Measurements from ENCODE around the gene RAPGEF5. TPM values are rescaled to one million over a fixed set of nuclear protein-coding genes. Genes with fewer than 3 reads are reported as not detected.

Gene RAPGEF5
- polyA plus RNA-seq, 2 donors = 6.6 to 6.7 TPM

DNA sequence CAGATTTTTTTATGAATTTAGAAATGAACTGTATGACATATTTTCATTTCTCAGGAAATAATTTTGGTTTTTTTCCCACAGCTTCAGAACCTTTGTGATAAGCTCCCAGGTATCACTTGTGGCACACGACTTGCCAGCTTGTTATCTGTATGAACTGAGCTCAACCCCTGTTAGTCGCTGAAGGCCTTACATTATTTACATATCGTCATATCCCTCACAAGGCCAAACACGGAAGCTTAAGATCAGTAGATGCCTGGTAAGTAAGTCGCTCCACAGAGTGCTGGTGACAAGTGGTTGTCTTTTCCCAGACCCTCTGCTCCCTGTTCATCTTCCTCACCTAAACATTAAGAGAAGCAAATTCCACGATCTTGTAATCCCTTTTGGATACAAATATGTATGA lies 55.2 kb downstream of the RAPGEF5 start:
- Histone ChIP-seq H3K27me3 (ENCODE audit: control insufficient read depth in 1 of 2, insufficient read depth in 2 of 2, low read length in 2 of 2) (no peaks in the 10 kb centered on the region), H3K9me3 (ENCODE audit: control insufficient read depth in 2 of 2, insufficient read depth in 1 of 2, low read depth in 1 of 2, low read length in 1 of 2) (no peaks in the 10 kb centered on the region), H3K27ac (ENCODE audit: low read depth in 2 of 2, low read length in 1 of 2) (no peak overlapping the region), H3K4me3 (ENCODE audit: low read depth in 1 of 2, low read length in 2 of 2) (no peak overlapping the region), H3K36me3 (ENCODE audit: control insufficient read depth in 2 of 2, insufficient read depth in 2 of 2, low read length in 1 of 2) (peaks cover 0 to 2% of the 10 kb centered on the region in 2 donors), H3K4me1 (ENCODE audit: control insufficient read depth in 2 of 2, insufficient read depth in 2 of 2, low read length in 1 of 2) (no peaks in the 10 kb centered on the region)
- WGBS, 2 donors = 68 to 85% methylated on average over 6 of the region's 6 CpGs

GRCh38 chr7:22300839-22301238 lies 56.1 kb downstream of the RAPGEF5 start:
- H3K9me3 ChIP-seq (ENCODE audit: control insufficient read depth in 2 of 2, insufficient read depth in 1 of 2, low read depth in 1 of 2, low read length in 1 of 2) = no peaks in the 10 kb centered on the region
- WGBS, 2 donors = 77 to 92% methylated on average over 4 of the region's 4 CpGs
- no peaks in the 10 kb centered on the region for H3K4me1 ChIP-seq (ENCODE audit: control insufficient read depth in 2 of 2, insufficient read depth in 2 of 2, low read length in 1 of 2)
- peaks cover 0 to 2% of the 10 kb centered on the region in 2 donors for H3K36me3 ChIP-seq (ENCODE audit: control insufficient read depth in 2 of 2, insufficient read depth in 2 of 2, low read length in 1 of 2)
- no peak overlapping the region for H3K27ac ChIP-seq (ENCODE audit: low read depth in 2 of 2, low read length in 1 of 2)
- no peaks in the 10 kb centered on the region for H3K27me3 ChIP-seq (ENCODE audit: control insufficient read depth in 1 of 2, insufficient read depth in 2 of 2, low read length in 2 of 2)
- H3K4me3 ChIP-seq (ENCODE audit: low read depth in 1 of 2, low read length in 2 of 2) = no peak overlapping the region

GRCh38 chr7:22296916-22297315 lies 60.0 kb downstream of the RAPGEF5 start:
- Histone ChIP-seq H3K36me3 (ENCODE audit: control insufficient read depth in 2 of 2, insufficient read depth in 2 of 2, low read length in 1 of 2) (no peaks in the 10 kb centered on the region), H3K4me1 (ENCODE audit: control insufficient read depth in 2 of 2, insufficient read depth in 2 of 2, low read length in 1 of 2) (no peaks in the 10 kb centered on the region), H3K27ac (ENCODE audit: low read depth in 2 of 2, low read length in 1 of 2) (no peak overlapping the region), H3K9me3 (ENCODE audit: control insufficient read depth in 2 of 2, insufficient read depth in 1 of 2, low read depth in 1 of 2, low read length in 1 of 2) (no peaks in the 10 kb centered on the region), H3K27me3 (ENCODE audit: control insufficient read depth in 1 of 2, insufficient read depth in 2 of 2, low read length in 2 of 2) (no peaks in the 10 kb centered on the region), H3K4me3 (ENCODE audit: low read depth in 1 of 2, low read length in 2 of 2) (no peak overlapping the region)

DNA sequence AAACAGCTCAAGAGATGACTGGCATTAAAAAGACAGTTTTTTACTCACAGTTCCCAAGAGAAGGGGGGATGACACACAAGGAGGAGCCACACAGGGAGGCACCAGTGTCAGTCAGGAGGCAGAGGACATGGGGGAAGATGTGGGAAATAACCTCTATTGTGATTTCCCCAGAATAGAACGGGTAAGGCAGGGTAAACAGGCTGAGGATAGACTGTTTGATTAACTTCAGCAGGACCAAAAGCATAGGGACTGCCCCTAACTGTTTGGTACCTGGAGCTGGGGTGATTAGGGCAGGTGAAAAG lies 60.7 kb downstream of the RAPGEF5 start:
- H3K9me3 ChIP-seq (ENCODE audit: control insufficient read depth in 2 of 2, insufficient read depth in 1 of 2, low read depth in 1 of 2, low read length in 1 of 2) = no peaks in the 10 kb centered on the region
- no peak overlapping the region for H3K4me3 ChIP-seq (ENCODE audit: low read depth in 1 of 2, low read length in 2 of 2)
- no peaks in the 10 kb centered on the region for H3K27me3 ChIP-seq (ENCODE audit: control insufficient read depth in 1 of 2, insufficient read depth in 2 of 2, low read length in 2 of 2)
- peak overlapping the region in 1 of 2 donors; percentile 1 for H3K27ac ChIP-seq (ENCODE audit: low read depth in 2 of 2, low read length in 1 of 2)
- 53 to 66% methylated on average over 1 of the region's 1 CpG for WGBS, 2 donors
- no peaks in the 10 kb centered on the region for H3K4me1 ChIP-seq (ENCODE audit: control insufficient read depth in 2 of 2, insufficient read depth in 2 of 2, low read length in 1 of 2)
- no peaks in the 10 kb centered on the region for H3K36me3 ChIP-seq (ENCODE audit: control insufficient read depth in 2 of 2, insufficient read depth in 2 of 2, low read length in 1 of 2)

GRCh38 chr7:22295402-22296264 lies 61.3 kb downstream of the RAPGEF5 start:
- 63 to 64% methylated on average over 4 of the region's 4 CpGs for WGBS, 2 donors

GRCh38 chr7:22292531-22292930 lies 64.4 kb downstream of the RAPGEF5 start:
- Histone ChIP-seq H3K4me3 (ENCODE audit: low read depth in 1 of 2, low read length in 2 of 2) (no peak overlapping the region), H3K27me3 (ENCODE audit: control insufficient read depth in 1 of 2, insufficient read depth in 2 of 2, low read length in 2 of 2) (no peaks in the 10 kb centered on the region), H3K4me1 (ENCODE audit: control insufficient read depth in 2 of 2, insufficient read depth in 2 of 2, low read length in 1 of 2) (no peaks in the 10 kb centered on the region), H3K9me3 (ENCODE audit: control insufficient read depth in 2 of 2, insufficient read depth in 1 of 2, low read depth in 1 of 2, low read length in 1 of 2) (no peaks in the 10 kb centered on the region), H3K36me3 (ENCODE audit: control insufficient read depth in 2 of 2, insufficient read depth in 2 of 2, low read length in 1 of 2) (peaks cover 0 to 2% of the 10 kb centered on the region in 2 donors), H3K27ac (ENCODE audit: low read depth in 2 of 2, low read length in 1 of 2) (no peak overlapping the region)
- 62 to 71% methylated on average over 3 of the region's 3 CpGs for WGBS, 2 donors

More at GRCh38 chr7:22295402-22296264, 61.3 kb downstream of the RAPGEF5 start:
- no peaks in the 10 kb centered on the region for H3K9me3 ChIP-seq (ENCODE audit: control insufficient read depth in 2 of 2, insufficient read depth in 1 of 2, low read depth in 1 of 2, low read length in 1 of 2)
- peak overlapping the region in 1 of 2 donors; percentile 1 for H3K27ac ChIP-seq (ENCODE audit: low read depth in 2 of 2, low read length in 1 of 2)
- H3K27me3 ChIP-seq (ENCODE audit: control insufficient read depth in 1 of 2, insufficient read depth in 2 of 2, low read length in 2 of 2) = no peaks in the 10 kb centered on the region
- H3K4me1 ChIP-seq (ENCODE audit: control insufficient read depth in 2 of 2, insufficient read depth in 2 of 2, low read length in 1 of 2) = no peaks in the 10 kb centered on the region
- H3K36me3 ChIP-seq (ENCODE audit: control insufficient read depth in 2 of 2, insufficient read depth in 2 of 2, low read length in 1 of 2) = peaks cover 0 to 2% of the 10 kb centered on the region in 2 donors
- no peak overlapping the region for H3K4me3 ChIP-seq (ENCODE audit: low read depth in 1 of 2, low read length in 2 of 2)

- H3K4me1 ChIP-seq (ENCODE audit: control insufficient read depth in 2 of 2, insufficient read depth in 2 of 2, low read length in 1 of 2) = no peaks in the 10 kb centered on the region
- no peak overlapping the region for H3K4me3 ChIP-seq (ENCODE audit: low read depth in 1 of 2, low read length in 2 of 2)
- H3K27me3 ChIP-seq (ENCODE audit: control insufficient read depth in 1 of 2, insufficient read depth in 2 of 2, low read length in 2 of 2) = no peaks in the 10 kb centered on the region
- H3K36me3 ChIP-seq (ENCODE audit: control insufficient read depth in 2 of 2, insufficient read depth in 2 of 2, low read length in 1 of 2) = peaks cover 0 to 2% of the 10 kb centered on the region in 2 donors
- 78 to 88% methylated on average over 2 of the region's 2 CpGs for WGBS, 2 donors
- H3K9me3 ChIP-seq (ENCODE audit: control insufficient read depth in 2 of 2, insufficient read depth in 1 of 2, low read depth in 1 of 2, low read length in 1 of 2) = no peaks in the 10 kb centered on the region
- no peak overlapping the region for H3K27ac ChIP-seq (ENCODE audit: low read depth in 2 of 2, low read length in 1 of 2)
Measured at GRCh38 chr7:22291977-22292376, 65.0 kb downstream of the RAPGEF5 start.

GRCh38 chr7:22288202-22288601 lies 68.8 kb downstream of the RAPGEF5 start:
- Histone ChIP-seq H3K36me3 (ENCODE audit: control insufficient read depth in 2 of 2, insufficient read depth in 2 of 2, low read length in 1 of 2) (peaks cover 0 to 2% of the 10 kb centered on the region in 2 donors), H3K4me3 (ENCODE audit: low read depth in 1 of 2, low read length in 2 of 2) (no peak overlapping the region), H3K27ac (ENCODE audit: low read depth in 2 of 2, low read length in 1 of 2) (no peak overlapping the region), H3K27me3 (ENCODE audit: control insufficient read depth in 1 of 2, insufficient read depth in 2 of 2, low read length in 2 of 2) (no peaks in the 10 kb centered on the region), H3K4me1 (ENCODE audit: control insufficient read depth in 2 of 2, insufficient read depth in 2 of 2, low read length in 1 of 2) (no peaks in the 10 kb centered on the region), H3K9me3 (ENCODE audit: control insufficient read depth in 2 of 2, insufficient read depth in 1 of 2, low read depth in 1 of 2, low read length in 1 of 2) (no peaks in the 10 kb centered on the region)
- 92 to 94% methylated on average over 6 of the region's 6 CpGs for WGBS, 2 donors

GRCh38 chr7:22287412-22287811 lies 69.5 kb downstream of the RAPGEF5 start:
- H3K4me3 ChIP-seq (ENCODE audit: low read depth in 1 of 2, low read length in 2 of 2) = no peak overlapping the region
- no peak overlapping the region for H3K27ac ChIP-seq (ENCODE audit: low read depth in 2 of 2, low read length in 1 of 2)
- 91% methylated on average over 2 of the region's 2 CpGs for WGBS, 2 donors
- no peaks in the 10 kb centered on the region for H3K9me3 ChIP-seq (ENCODE audit: control insufficient read depth in 2 of 2, insufficient read depth in 1 of 2, low read depth in 1 of 2, low read length in 1 of 2)
- H3K4me1 ChIP-seq (ENCODE audit: control insufficient read depth in 2 of 2, insufficient read depth in 2 of 2, low read length in 1 of 2) = no peaks in the 10 kb centered on the region
- no peaks in the 10 kb centered on the region for H3K27me3 ChIP-seq (ENCODE audit: control insufficient read depth in 1 of 2, insufficient read depth in 2 of 2, low read length in 2 of 2)
- peaks cover 0 to 2% of the 10 kb centered on the region in 2 donors for H3K36me3 ChIP-seq (ENCODE audit: control insufficient read depth in 2 of 2, insufficient read depth in 2 of 2, low read length in 1 of 2)

GRCh38 chr7:22286436-22286835 lies 70.5 kb downstream of the RAPGEF5 start:
- H3K9me3 ChIP-seq (ENCODE audit: control insufficient read depth in 2 of 2, insufficient read depth in 1 of 2, low read depth in 1 of 2, low read length in 1 of 2) = no peaks in the 10 kb centered on the region
- H3K27me3 ChIP-seq (ENCODE audit: control insufficient read depth in 1 of 2, insufficient read depth in 2 of 2, low read length in 2 of 2) = no peaks in the 10 kb centered on the region
- no peak overlapping the region for H3K27ac ChIP-seq (ENCODE audit: low read depth in 2 of 2, low read length in 1 of 2)
- peaks cover 0 to 2% of the 10 kb centered on the region in 2 donors for H3K36me3 ChIP-seq (ENCODE audit: control insufficient read depth in 2 of 2, insufficient read depth in 2 of 2, low read length in 1 of 2)
- no peaks in the 10 kb centered on the region for H3K4me1 ChIP-seq (ENCODE audit: control insufficient read depth in 2 of 2, insufficient read depth in 2 of 2, low read length in 1 of 2)
- no peak overlapping the region for H3K4me3 ChIP-seq (ENCODE audit: low read depth in 1 of 2, low read length in 2 of 2)
- 69 to 70% methylated on average over 2 of the region's 2 CpGs for WGBS, 2 donors
